ENCODE results near the gene SLC10A7.

DNA sequence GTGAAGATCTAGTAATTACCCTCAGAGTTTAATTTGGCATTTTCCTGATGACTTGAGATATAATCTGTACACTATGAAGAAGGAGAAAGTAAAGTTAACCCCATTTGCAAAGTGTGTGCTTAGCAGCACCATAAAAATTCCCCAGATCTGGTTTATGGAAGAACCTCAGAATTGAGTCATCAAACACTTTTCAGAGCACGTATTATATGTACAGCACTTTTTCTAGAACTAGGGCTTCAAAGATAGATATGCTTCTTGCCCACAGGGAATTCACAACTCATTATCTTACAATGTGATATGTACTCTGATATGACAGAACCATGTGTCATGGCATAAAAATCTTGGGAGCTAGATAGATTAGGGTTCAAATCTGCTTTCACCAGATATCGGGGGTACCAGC is 150.9 kb downstream of the SLC10A7 start:
- TF ChIP-seq CTCF (IDR thresholded peaks at IDR 0.05; ENCODE audit: low read depth, low read length) (no peak), POLR2A (IDR thresholded peaks at IDR 0.05; ENCODE audit: extremely low read depth, insufficient read length) (no peak)
